Aorta (tissue), 5 donors: ENCODE results near the gene PKP3. TPM values are rescaled to one million over a fixed set of nuclear protein-coding genes. Genes with fewer than 3 reads are reported as not detected.
"Not testable (repeated sequence)": the region's sequence is repeated elsewhere in the genome, so short reads cannot be mapped to it uniquely, and the experiment has no call there.

ENCODE experiments used
- ATAC-seq: fragments of 200-7000 bp; cut with Tn5 transposase; one replicate; pipeline ENCODE4 v1.9.1; 2022; ENCODE audit warnings: moderate library complexity; ENCODE audit not compliant: low FRiP score
- DNase-seq, 2 donors: peaks; one replicate each; pipeline ENCODE4 v3.0.0-alpha.2; 2020
- H3K27ac ChIP-seq, 2 donors: one replicate each; pipeline ENCODE4 v1.5.1; 2013; ENCODE audit warnings: low read length in 2 of 2, mild to moderate bottlenecking in 2 of 2, moderate library complexity in 2 of 2, control low read depth in 1 of 2, inconsistent platforms in 1 of 2, low read depth in 1 of 2
- H3K27me3 ChIP-seq, 2 donors: one replicate each; pipeline ENCODE4 v1.6.1; 2013; ENCODE audit warnings: control low read depth in 1 of 2, low read length in 1 of 2, mild to moderate bottlenecking in 1 of 2, moderate library complexity in 1 of 2; ENCODE audit not compliant: insufficient read depth in 2 of 2, control insufficient read depth in 1 of 2
- H3K36me3 ChIP-seq, 2 donors: one replicate each; pipeline ENCODE4 v1.6.1; 2013; ENCODE audit warnings: control low read depth in 1 of 2, low read length in 1 of 2, mild to moderate bottlenecking in 1 of 2; ENCODE audit not compliant: insufficient read depth in 2 of 2, control insufficient read depth in 1 of 2
- H3K4me1 ChIP-seq, 2 donors: one replicate each; pipeline ENCODE4 v1.6.1; 2013; ENCODE audit warnings: low read length in 2 of 2, control low read depth in 1 of 2, mild to moderate bottlenecking in 1 of 2, moderate library complexity in 1 of 2; ENCODE audit not compliant: insufficient read depth in 2 of 2, control insufficient read depth in 1 of 2
- H3K4me3 ChIP-seq, 2 donors: one replicate each; pipeline ENCODE4 v1.5.1; 2013; ENCODE audit warnings: low read length in 2 of 2, control low read depth in 1 of 2, mild to moderate bottlenecking in 1 of 2
- H3K9me3 ChIP-seq: one replicate; pipeline ENCODE4 v1.6.1; 2013; ENCODE audit warnings: mild to moderate bottlenecking, low read length; ENCODE audit not compliant: control insufficient read depth
- WGBS, 2 donors: extraction: QIAGEN DNeasy Blood & Tissue Kit; methylation state at CpG; one replicate each; pipeline ENCODE4 v1.1.7; 2013; 5-methylcytosine and 5-hydroxymethylcytosine counted together
- intact Hi-C, 2 donors: fragments of 100-400 bp; cut with DNase I; formaldehyde crosslinking; loops; one replicate each; pipeline versions ENCODE4 v1.14.2 to v1.15.0; 2022
- long read RNA-seq, 2 donors: library from polyadenylated mRNA; unstranded; transcript quantifications; one replicate each; pipeline ENCODE4 v2.0.0, GENCODE V29; 2020 to 2021
- polyA plus RNA-seq, 2 donors: library from polyadenylated mRNA; stranded (reverse); fragments of 200-250 nt; gene quantifications; one replicate each; pipeline ENCODE4 v1.2.3, GENCODE V29; 2013
- total RNA-seq, 2 donors: library from RNA; stranded (reverse); fragmentation: NEBNext Ultra II Directional; extraction: Animal tissue kit (Norgen Biotek cat#: 25700); gene quantifications; one replicate each; pipeline ENCODE4 v1.2.1, GENCODE V29; 2021
- donor health status: healthy with polysubstance abuse.
- donor health status: Bipolar disorder and iron deficiency.
- donor health status: DM: no; HTN: no; CAD: no.
- donor health status: DM: no; HTN: no; CAD: no.
- donor health status: DM: yes; HTN: yes; CAD: no.

PKP3 gene, protein sequence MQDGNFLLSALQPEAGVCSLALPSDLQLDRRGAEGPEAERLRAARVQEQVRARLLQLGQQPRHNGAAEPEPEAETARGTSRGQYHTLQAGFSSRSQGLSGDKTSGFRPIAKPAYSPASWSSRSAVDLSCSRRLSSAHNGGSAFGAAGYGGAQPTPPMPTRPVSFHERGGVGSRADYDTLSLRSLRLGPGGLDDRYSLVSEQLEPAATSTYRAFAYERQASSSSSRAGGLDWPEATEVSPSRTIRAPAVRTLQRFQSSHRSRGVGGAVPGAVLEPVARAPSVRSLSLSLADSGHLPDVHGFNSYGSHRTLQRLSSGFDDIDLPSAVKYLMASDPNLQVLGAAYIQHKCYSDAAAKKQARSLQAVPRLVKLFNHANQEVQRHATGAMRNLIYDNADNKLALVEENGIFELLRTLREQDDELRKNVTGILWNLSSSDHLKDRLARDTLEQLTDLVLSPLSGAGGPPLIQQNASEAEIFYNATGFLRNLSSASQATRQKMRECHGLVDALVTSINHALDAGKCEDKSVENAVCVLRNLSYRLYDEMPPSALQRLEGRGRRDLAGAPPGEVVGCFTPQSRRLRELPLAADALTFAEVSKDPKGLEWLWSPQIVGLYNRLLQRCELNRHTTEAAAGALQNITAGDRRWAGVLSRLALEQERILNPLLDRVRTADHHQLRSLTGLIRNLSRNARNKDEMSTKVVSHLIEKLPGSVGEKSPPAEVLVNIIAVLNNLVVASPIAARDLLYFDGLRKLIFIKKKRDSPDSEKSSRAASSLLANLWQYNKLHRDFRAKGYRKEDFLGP
- under 1 TPM in 1 of 2 donors, not detected in 1; 0.42 TPM for total RNA-seq
- 10 to 100 TPM in 1 of 2 donors, under 1 TPM in 1; 0.05 to 10.9 TPM for polyA plus RNA-seq
- long read RNA-seq, donor 1, partial matches to known transcripts, result 2 of 2 reads
- long read RNA-seq, donor 1, other reads (novel, unspliced or antisense), result 0 of 2 reads
- long read RNA-seq, donor 2, result 0 reads

DNA sequence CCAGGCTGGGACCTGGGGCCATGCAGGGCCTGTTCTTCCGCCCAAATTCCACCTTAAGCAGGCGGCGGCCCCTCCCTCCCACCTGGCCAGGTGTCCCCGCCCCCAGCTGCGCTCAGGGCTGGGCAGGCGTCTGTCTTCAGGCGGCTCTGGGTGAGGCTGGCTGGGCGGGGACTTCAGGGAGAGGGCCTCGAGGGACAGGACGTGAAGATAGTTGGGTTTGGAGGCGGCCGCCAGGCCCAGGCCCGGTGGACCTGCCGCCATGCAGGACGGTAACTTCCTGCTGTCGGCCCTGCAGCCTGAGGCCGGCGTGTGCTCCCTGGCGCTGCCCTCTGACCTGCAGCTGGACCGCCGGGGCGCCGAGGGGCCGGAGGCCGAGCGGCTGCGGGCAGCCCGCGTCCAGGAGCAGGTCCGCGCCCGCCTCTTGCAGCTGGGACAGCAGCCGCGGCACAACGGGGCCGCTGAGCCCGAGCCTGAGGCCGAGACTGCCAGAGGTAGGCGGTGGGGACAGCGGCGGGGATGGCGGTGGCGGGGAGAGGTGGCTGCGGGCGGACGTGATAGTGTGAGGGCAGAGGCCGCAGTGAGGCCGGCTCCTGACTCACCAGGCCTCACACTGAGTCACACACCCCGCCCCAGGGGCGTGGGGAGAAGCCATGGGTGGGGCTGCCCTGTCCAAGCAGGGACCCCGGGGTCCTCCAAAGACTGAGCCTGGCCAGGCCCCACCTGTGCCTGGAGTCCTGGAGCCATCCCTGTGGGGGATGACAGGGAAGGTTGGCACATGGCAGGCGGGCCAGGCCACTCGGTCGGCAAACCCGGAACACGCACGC is at the start of gene PKP3:
Gene PKP3, plus strand, starts transcription at position 176 of the 824 bp plus-strand sequence. Its CDS starts 84 bp downstream, at position 260.
- intact Hi-C loops, result no loop called here
- no peak for ATAC-seq
- no peak within 1 kb of the TSS for H3K27ac ChIP-seq

DNA sequence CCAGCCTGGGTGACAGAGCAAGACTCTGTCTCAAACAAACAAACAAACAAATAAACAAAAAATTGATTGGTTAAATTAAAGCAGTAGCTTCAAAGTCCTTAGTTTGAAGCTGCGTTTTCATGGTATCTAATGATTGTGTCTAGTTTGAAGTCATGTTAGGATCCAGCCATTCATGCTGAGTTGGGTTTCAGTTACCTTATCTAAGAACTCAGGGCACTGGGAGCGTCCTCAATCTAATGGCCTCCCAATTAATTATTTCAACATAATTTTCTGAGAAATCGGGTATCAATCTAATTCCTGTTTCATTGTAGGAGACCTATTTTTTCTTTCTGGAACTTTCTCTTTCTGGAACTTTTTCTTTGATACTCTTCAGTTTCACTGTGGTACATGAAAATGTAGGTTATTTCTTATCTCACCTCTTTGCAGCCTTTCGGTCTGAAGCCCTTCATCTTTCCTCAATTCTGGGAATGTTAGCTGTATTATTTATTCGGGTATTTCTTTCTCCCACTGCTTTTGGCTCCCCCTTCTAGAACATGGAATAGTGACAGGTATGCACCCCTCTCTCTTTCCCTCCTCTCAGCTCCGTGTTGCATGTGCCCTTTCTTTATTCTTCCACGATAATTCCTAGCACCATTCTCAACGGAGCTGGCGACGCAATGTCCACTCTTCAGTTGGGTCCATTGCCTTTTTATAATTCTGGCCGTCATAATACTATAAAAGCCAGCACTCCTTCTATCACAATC is 49.0 kb upstream of the PKP3 start:
- Histone ChIP-seq H3K27ac (no peak overlapping the region), H3K27me3 (no peaks in the 10 kb centered on the region), H3K4me1 (no peaks in the 10 kb centered on the region), H3K36me3 (no peaks in the 10 kb centered on the region), H3K4me3 (no peak overlapping the region), H3K9me3 (no peaks in the 10 kb centered on the region)
- intact Hi-C loops, result no loop called here
- 88% methylated on average over 11 of the region's 11 CpGs for WGBS, 2 donors
- DNase-seq (peak in 1 of 2 donors; percentile 9), ATAC-seq (no peak)

More for the DNA sequence above, at the start of gene PKP3:
- no peak within 1 kb of the TSS for H3K4me3 ChIP-seq
- no peaks in the 10 kb centered on the region for H3K27me3 ChIP-seq
- 70 to 72% methylated on average over 54 to 57 of the region's 57 CpGs for WGBS, 2 donors
- DNase-seq, result no peak
- no peaks in the 10 kb centered on the region for H3K9me3 ChIP-seq
- no peaks in the 10 kb centered on the region for H3K4me1 ChIP-seq
- H3K36me3 ChIP-seq, result no peaks in the 10 kb centered on the region

DNA sequence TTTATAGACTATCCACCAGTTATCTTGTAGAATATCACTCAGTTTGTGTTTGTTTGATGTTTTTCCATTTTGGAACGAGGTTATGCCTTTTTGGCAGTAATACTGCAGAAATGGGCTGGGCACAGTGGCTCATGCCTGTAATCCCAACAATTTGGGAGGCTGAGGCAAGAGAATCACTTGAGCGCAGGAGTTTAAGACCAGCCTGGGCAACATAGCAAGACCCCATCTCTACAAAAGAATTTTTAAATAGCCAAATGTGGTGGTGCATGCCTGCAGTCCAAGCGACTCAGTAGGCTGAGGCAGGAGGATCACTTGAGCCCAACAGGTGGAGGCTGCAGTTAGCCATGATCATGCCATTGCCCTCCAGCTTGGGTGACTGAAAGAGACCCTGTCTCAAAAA is 47.5 kb upstream of the PKP3 start:
- 72 to 78% methylated on average over 3 of the region's 3 CpGs for WGBS, 2 donors
- intact Hi-C loops, result no loop called here
- H3K4me3 ChIP-seq, result no peak overlapping the region
- H3K27ac ChIP-seq, result no peak overlapping the region
- no peaks in the 10 kb centered on the region for H3K36me3 ChIP-seq
- no peaks in the 10 kb centered on the region for H3K27me3 ChIP-seq
- ATAC-seq (no peak), DNase-seq (no peak)
- H3K9me3 ChIP-seq, result no peaks in the 10 kb centered on the region
- no peaks in the 10 kb centered on the region for H3K4me1 ChIP-seq

DNA sequence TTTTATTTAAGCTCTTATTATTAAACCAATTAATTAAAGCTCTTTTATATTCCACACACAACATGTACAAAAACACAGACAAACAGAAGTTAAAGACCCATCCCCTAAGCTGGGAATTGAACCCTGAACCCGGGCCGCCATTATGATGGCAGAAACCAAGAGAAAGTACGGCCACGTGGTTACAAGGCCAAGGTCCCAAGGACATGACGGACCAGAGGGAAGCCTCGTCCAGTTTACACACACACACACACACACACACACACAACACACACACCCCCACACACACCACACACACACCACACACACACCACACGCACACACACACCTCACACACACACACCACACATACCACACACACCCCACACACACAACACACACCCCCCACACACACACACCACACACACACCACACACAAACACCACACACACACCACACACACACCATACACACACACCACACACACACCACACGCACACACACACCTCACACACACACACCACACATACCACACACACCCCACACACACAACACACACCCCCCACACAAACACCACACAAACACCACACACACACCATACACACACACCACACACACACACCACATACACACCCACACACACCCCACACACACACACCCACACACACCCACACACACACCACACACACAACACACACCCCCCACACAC is 44.6 kb upstream of the PKP3 start:
- DNase-seq, result peak in 1 of 2 donors; percentile 31
- WGBS, 2 donors, result 79 to 84% methylated on average over 7 to 8 of the region's 8 CpGs
- H3K36me3 ChIP-seq, H3K9me3 ChIP-seq, H3K4me1 ChIP-seq, H3K27me3 ChIP-seq, H3K4me3 ChIP-seq, H3K27ac ChIP-seq, intact Hi-C loops, ATAC-seq: not testable (repeated sequence)

DNA sequence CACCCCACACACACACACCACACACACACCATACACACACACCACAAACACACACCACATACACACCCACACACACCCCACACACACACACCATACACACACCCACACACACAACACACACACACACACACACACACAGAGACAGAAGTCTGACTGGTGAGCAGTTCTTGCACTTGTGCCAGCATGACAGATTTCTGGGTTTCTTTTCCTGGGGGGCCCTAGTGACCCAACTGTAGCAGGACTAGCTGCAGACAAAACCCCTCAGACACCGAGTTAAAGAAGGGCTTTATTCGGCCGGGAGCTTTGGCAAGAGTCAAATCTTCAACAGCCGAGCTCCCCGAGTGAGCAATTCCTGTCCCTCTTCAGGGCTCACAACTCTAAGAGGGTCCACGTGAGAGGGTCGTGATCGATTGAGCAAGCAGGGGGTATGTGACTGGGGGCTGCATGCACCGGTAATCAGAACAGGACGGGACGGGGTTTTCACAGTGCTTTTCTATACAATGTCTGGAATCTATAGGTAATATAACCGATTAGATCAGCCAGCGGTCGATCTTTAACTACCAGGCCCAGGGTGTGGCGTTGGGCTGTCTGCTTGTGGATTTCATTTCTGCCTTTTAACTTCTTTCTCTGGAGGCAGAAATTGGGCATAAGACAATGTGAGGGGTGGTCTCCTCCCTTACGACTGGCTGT is 43.8 kb upstream of the PKP3 start:
- not testable (repeated sequence) for H3K27ac ChIP-seq, H3K27me3 ChIP-seq, ATAC-seq, H3K36me3 ChIP-seq, H3K9me3 ChIP-seq, H3K4me3 ChIP-seq, H3K4me1 ChIP-seq
- intact Hi-C loops, result loop anchor here (2.0 to 5.0 kb wide), 2 partner anchors 19 to 43 kb away; partner anchors contain the start of gene IFITM2 (in 1 of the 2)
- WGBS, 2 donors, result 74 to 78% methylated on average over 16 of the region's 16 CpGs
- peak in 1 of 2 donors; percentile 22 for DNase-seq

DNA sequence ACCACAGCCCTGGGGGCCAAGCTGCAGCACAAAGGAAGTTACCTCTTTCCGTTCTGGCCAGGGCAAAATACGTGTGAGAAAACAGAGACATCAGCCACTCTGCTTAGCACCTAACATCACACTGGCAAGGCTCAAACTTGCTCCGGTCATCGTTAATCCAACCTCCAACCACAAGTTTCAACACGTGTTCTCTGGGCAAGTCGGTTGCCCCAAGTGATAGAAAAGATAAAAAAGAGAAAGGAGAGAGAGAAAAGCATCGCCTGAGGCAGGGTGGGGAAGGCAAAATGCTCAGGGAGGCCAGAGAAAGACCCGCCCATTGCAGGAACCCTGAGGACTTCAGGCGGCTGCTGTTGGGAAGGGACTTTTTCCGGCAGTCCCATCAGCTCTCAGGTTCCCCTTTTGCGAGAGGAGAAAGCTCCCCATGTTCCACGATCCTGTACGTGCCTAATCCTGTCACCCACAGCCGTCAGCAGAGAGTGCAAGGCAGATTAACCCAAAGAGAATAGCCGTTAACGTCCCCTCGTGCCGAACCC is 43.2 kb upstream of the PKP3 start:
- H3K4me1 ChIP-seq, result no peaks in the 10 kb centered on the region
- no peak overlapping the region for H3K4me3 ChIP-seq
- intact Hi-C loops, result loop anchor here (2.0 to 5.0 kb wide), 2 partner anchors 20 to 43 kb away; partner anchors contain the start of gene IFITM2 (in 1 of the 2)
- WGBS, 2 donors, result 88 to 90% methylated on average over 18 of the region's 18 CpGs
- no peak overlapping the region for H3K27ac ChIP-seq
- H3K27me3 ChIP-seq, result no peaks in the 10 kb centered on the region
- no peaks in the 10 kb centered on the region for H3K36me3 ChIP-seq
- ATAC-seq, result no peak
- no peaks in the 10 kb centered on the region for H3K9me3 ChIP-seq
- peak in 1 of 2 donors; percentile 45 for DNase-seq

DNA sequence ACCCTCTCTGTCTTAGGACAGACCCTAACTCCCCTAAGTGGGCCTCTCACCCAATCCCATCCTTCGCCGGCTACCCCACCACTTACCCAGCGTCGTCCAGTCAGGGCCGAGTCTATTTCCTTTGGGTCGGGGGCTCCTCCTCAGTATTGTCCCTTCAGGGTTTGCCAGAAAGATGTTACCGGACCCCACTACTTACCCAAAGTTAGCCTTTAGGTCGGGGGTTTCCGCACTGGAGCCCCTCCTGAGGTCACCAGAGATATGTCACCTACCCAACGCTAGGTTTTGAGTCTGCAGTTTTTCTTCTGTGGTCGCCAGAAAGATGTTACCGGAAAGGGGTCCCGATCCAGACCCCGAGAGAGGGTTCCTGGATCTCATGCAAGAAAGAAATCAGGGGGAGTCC is 42.6 kb upstream of the PKP3 start:
- no peaks in the 10 kb centered on the region for H3K27me3 ChIP-seq
- H3K4me3 ChIP-seq, result no peak overlapping the region
- DNase-seq, result peak in 1 of 2 donors; percentile 33
- WGBS, 2 donors, result 97 to 98% methylated on average over 14 of the region's 14 CpGs
- H3K4me1 ChIP-seq, result no peaks in the 10 kb centered on the region
- no peak for ATAC-seq
- no peak overlapping the region for H3K27ac ChIP-seq
- H3K36me3 ChIP-seq, result no peaks in the 10 kb centered on the region
- intact Hi-C loops, result loop anchor here (2.0 to 5.0 kb wide), 2 partner anchors 21 to 44 kb away; partner anchors contain the start of gene IFITM2 (in 1 of the 2)
- no peaks in the 10 kb centered on the region for H3K9me3 ChIP-seq
